ENCODE measurements around the gene GPR137C. TPM values are rescaled to one million over a fixed set of nuclear protein-coding genes. Genes with fewer than 3 reads are reported as not detected.
A peak's percentile ranks its signal among the peaks of the same experiment; 100 is the strongest.

GPR137C gene
- total RNA-seq, 1 donor from 2014 or later = 1.1 TPM

- Histone ChIP-seq H3K27me3 (ENCODE audit: insufficient read depth, low read length) (no peaks in the 10 kb centered on the region), H3K27ac (ENCODE audit: low read depth, low read length) (peak overlapping the region; percentile 21), H4K20me1 (ENCODE audit: insufficient read depth, low read length) (no peaks in the 10 kb centered on the region), H3K4me1 (ENCODE audit: insufficient read depth, low read length) (peaks cover 17% of the 10 kb centered on the region), H3K4me2 (ENCODE audit: low read length) (peak overlapping the region; percentile 91), H3K79me2 (ENCODE audit: insufficient read depth, low read length) (no peaks in the 10 kb centered on the region), H2AFZ (ENCODE audit: low read depth, low read length) (peak overlapping the region; percentile 97), H3K36me3 (ENCODE audit: insufficient read depth, low read length) (no peaks in the 10 kb centered on the region), H3K4me3 (ENCODE audit: insufficient read depth, low read depth, low read length) (peak overlapping the region; percentile 68), H3K9ac (ENCODE audit: low read length) (peak overlapping the region; percentile 77), H3K9me3 (ENCODE audit: insufficient read depth, low read depth, low read length) (no peaks in the 10 kb centered on the region)
- no peak for DNase-seq (ENCODE audit: low read depth)
- Mint-ChIP-seq H3K36me3 (ENCODE audit: low read depth, unreplicated experiment) (no peaks in the 10 kb centered on the region), H3K4me3 (ENCODE audit: unreplicated experiment) (peak overlapping the region; percentile 92), H3K27me3 (ENCODE audit: low read depth, unreplicated experiment) (no peaks in the 10 kb centered on the region), H3K9me3 (ENCODE audit: unreplicated experiment) (no peaks in the 10 kb centered on the region), H3K27ac (ENCODE audit: unreplicated experiment) (no peak overlapping the region), H3K4me1 (ENCODE audit: low read depth, unreplicated experiment) (no peaks in the 10 kb centered on the region)
- TF ChIP-seq EZH2 (IDR thresholded peaks at IDR 0.05; ENCODE audit: insufficient read depth, low read length) = no peak
- TF ChIP-seq CTCF (IDR thresholded peaks at IDR 0.05; ENCODE audit: insufficient read depth, low read depth, low read length) = no peak
- FAIRE-seq = no peak
These were observed 500 bp downstream of the GPR137C start for GRCh38 chr14:52553002-52553670.

GRCh38 chr14:52553671-52554575, 1.3 kb downstream of the GPR137C start:
- peaks cover 17% of the 10 kb centered on the region for H3K4me1 ChIP-seq (ENCODE audit: insufficient read depth, low read length)
- no peak overlapping the region for H3K27ac ChIP-seq (ENCODE audit: low read depth, low read length)
- no peaks in the 10 kb centered on the region for H3K27me3 Mint-ChIP-seq (ENCODE audit: low read depth, unreplicated experiment)
- peak overlapping the region; percentile 86 for H3K27ac Mint-ChIP-seq (ENCODE audit: unreplicated experiment)
- H3K4me1 Mint-ChIP-seq (ENCODE audit: low read depth, unreplicated experiment) = no peaks in the 10 kb centered on the region
- peak overlapping the region; percentile 68 for H3K4me3 ChIP-seq (ENCODE audit: insufficient read depth, low read depth, low read length)
- no peaks in the 10 kb centered on the region for H3K9me3 ChIP-seq (ENCODE audit: insufficient read depth, low read depth, low read length)
- FAIRE-seq (no peak), DNase-seq (ENCODE audit: low read depth) (peak; percentile 78)
- H3K4me3 Mint-ChIP-seq (ENCODE audit: unreplicated experiment) = peak overlapping the region; percentile 92
- H3K9me3 Mint-ChIP-seq (ENCODE audit: unreplicated experiment) = peaks cover 2% of the 10 kb centered on the region
- no peaks in the 10 kb centered on the region for H3K36me3 Mint-ChIP-seq (ENCODE audit: low read depth, unreplicated experiment)
- H3K79me2 ChIP-seq (ENCODE audit: insufficient read depth, low read length) = no peaks in the 10 kb centered on the region
- H4K20me1 ChIP-seq (ENCODE audit: insufficient read depth, low read length) = no peaks in the 10 kb centered on the region
- H3K9ac ChIP-seq (ENCODE audit: low read length) = peak overlapping the region; percentile 77
- peak overlapping the region; percentile 97 for H2AFZ ChIP-seq (ENCODE audit: low read depth, low read length)
- H3K4me2 ChIP-seq (ENCODE audit: low read length) = peak overlapping the region; percentile 91
- TF ChIP-seq CTCF (IDR thresholded peaks at IDR 0.05; ENCODE audit: insufficient read depth, low read depth, low read length) (no peak), EZH2 (IDR thresholded peaks at IDR 0.05; ENCODE audit: insufficient read depth, low read length) (no peak)
- no peaks in the 10 kb centered on the region for H3K27me3 ChIP-seq (ENCODE audit: insufficient read depth, low read length)
- H3K36me3 ChIP-seq (ENCODE audit: insufficient read depth, low read length) = no peaks in the 10 kb centered on the region

Data from astrocyte (in vitro differentiated cells and primary cell).